Endothelial cell of umbilical vein (primary cell): ENCODE results near the gene PAQR3. TPM values are rescaled to one million over a fixed set of nuclear protein-coding genes. Genes with fewer than 3 reads are reported as not detected.

Source experiments
- BruUV-seq: library from RNA; stranded (reverse); fragments of 400-500 nt; replicated peaks from 2 replicates; lab custom pipeline; 2021; lab: Mats Ljungman, UMichigan
- CTCF ChIA-PET: fragments of 300-600, 350-600 bp; sonication (Branson Sonifier 250); formaldehyde crosslinking; loops from one replicate; lab custom pipeline; 2021; ENCODE audit warnings: antibody characterized with exemption, inconsistent platforms; lab: Charles Lee
- POLR2A ChIA-PET: fragments of 300-600, 350-600 bp; sonication (Branson Sonifier 250); formaldehyde crosslinking; loops from one replicate; lab custom pipeline; 2021; ENCODE audit warnings: antibody characterized with exemption, inconsistent platforms; lab: Charles Lee
- DNase-seq: peaks from one replicate; pipeline ENCODE4 v3.0.0-alpha.2; 2011; ENCODE audit warnings: low read depth, low spot score
- FAIRE-seq: peaks from 2 replicates; lab custom pipeline; 2011; peaks lifted over from hg19 to GRCh38; lab: Jason Lieb, UNC
- H2AFZ ChIP-seq: 2 replicates; pipeline ENCODE4 v1.6.0; 2012; ENCODE audit warnings: low read depth, low read length, control low read depth, inconsistent platforms
- H3K27ac ChIP-seq: 2 replicates; pipeline ENCODE4 v1.5.1; 2011; ENCODE audit warnings: low read depth, mild to moderate bottlenecking, control low read depth, low read length, moderate library complexity; ENCODE audit not compliant: insufficient read depth
- H3K27me3 ChIP-seq, 2 experiments: 2 replicates each; pipeline versions ENCODE4 v1.6.0 to v1.6.1; 2011; ENCODE audit warnings: low read length in 2 of 2, mixed read lengths in 1 of 2; ENCODE audit not compliant: control insufficient read depth in 2 of 2, insufficient read depth in 2 of 2
- H3K36me3 ChIP-seq, 2 experiments: 2 replicates in 1 of 2; 3 replicates in 1 of 2; pipeline ENCODE4 v1.5.1; 2011; ENCODE audit warnings: low read length in 2 of 2, mild to moderate bottlenecking in 1 of 2, moderate library complexity in 1 of 2; ENCODE audit not compliant: control insufficient read depth in 2 of 2, insufficient read depth in 2 of 2; ENCODE audit errors: extremely low read depth in 1 of 2
- H3K4me1 ChIP-seq: 3 replicates; pipeline ENCODE4 v1.5.1; 2011; ENCODE audit warnings: mild to moderate bottlenecking, low read length; ENCODE audit not compliant: control insufficient read depth, insufficient read depth; ENCODE audit errors: extremely low read depth
- H3K4me2 ChIP-seq: 2 replicates; pipeline ENCODE4 v1.6.1; 2011; ENCODE audit warnings: low read length, control low read depth, mixed read lengths; ENCODE audit not compliant: insufficient read depth
- H3K4me3 ChIP-seq, 3 experiments: fragments of 200-600 bp in 1 of 3; sonication (generic), shearing (Covaris generic) in 1 of 3; replicated peaks in 1 of 3; 2 replicates each; pipeline ENCODE4 v1.5.1; 2011 to 2016; ENCODE audit warnings: control low read depth in 3 of 3, low read length in 3 of 3, mild to moderate bottlenecking in 2 of 3, inconsistent platforms in 1 of 3, low read depth in 1 of 3, moderate library complexity in 1 of 3; ENCODE audit not compliant: insufficient read depth in 1 of 3
- H3K79me2 ChIP-seq: 2 replicates; pipeline ENCODE4 v1.6.0; 2012; ENCODE audit warnings: low read length, inconsistent platforms; ENCODE audit not compliant: control insufficient read depth, insufficient read depth
- H3K9ac ChIP-seq: replicated peaks from 2 replicates; pipeline ENCODE3; 2011; ENCODE audit warnings: low read length, control low read depth; ENCODE audit not compliant: insufficient read depth; ENCODE audit errors: extremely low read depth
- H3K9me1 ChIP-seq: replicated peaks from 3 replicates; pipeline ENCODE4 v1.6.0; 2011; ENCODE audit warnings: mild to moderate bottlenecking, low read length; ENCODE audit not compliant: control insufficient read depth, insufficient read depth; ENCODE audit errors: extremely low read depth
- H3K9me3 ChIP-seq: replicated peaks from 2 replicates; pipeline ENCODE4 v1.5.1; 2012; ENCODE audit warnings: low read length, inconsistent platforms; ENCODE audit not compliant: control insufficient read depth, insufficient read depth
- H4K20me1 ChIP-seq: replicated peaks from 2 replicates; pipeline ENCODE3; 2011; ENCODE audit warnings: mild to moderate bottlenecking, low read length; ENCODE audit not compliant: control insufficient read depth, insufficient read depth; ENCODE audit errors: extremely low read depth
- CTCF ChIP-seq, 2 donors: IDR thresholded peaks; 1 replicate in 1 of 2; 2 replicates in 1 of 2; pipeline ENCODE4 v1.5.1; 2011; ENCODE audit warnings: low read length in 2 of 2, mild to moderate bottlenecking in 2 of 2, moderate library complexity in 2 of 2, control low read depth in 1 of 2, inconsistent platforms in 1 of 2, low read depth in 1 of 2; ENCODE audit not compliant: insufficient read depth in 1 of 2; ENCODE audit errors: extremely low read depth in 1 of 2
- FOS ChIP-seq: IDR thresholded peaks from 2 replicates; pipeline ENCODE4 v1.6.1; 2011; ENCODE audit warnings: mild to moderate bottlenecking, low read length, moderate library complexity, borderline replicate concordance; ENCODE audit not compliant: insufficient read depth
- JUN ChIP-seq: IDR thresholded peaks from 2 replicates; pipeline ENCODE4 v1.6.1; 2011; ENCODE audit warnings: borderline replicate concordance, low read depth; ENCODE audit not compliant: insufficient read length, insufficient read depth
- MYC ChIP-seq: IDR thresholded peaks from one replicate; pipeline ENCODE4 v1.6.1; 2011; ENCODE audit warnings: mild to moderate bottlenecking, low read depth, low read length
- POLR2A ChIP-seq: IDR thresholded peaks from 2 replicates; pipeline ENCODE4 v1.6.1; 2012; ENCODE audit warnings: low read depth, mild to moderate bottlenecking, control low read depth, low read length
- POLR2AphosphoS5 ChIP-seq: IDR thresholded peaks from 2 replicates; pipeline ENCODE4 v1.6.1; 2012; ENCODE audit warnings: low read depth, mild to moderate bottlenecking, control low read depth, low read length, moderate library complexity; ENCODE audit not compliant: insufficient read depth
- dilution Hi-C: fragments of 300-500 bp; cut with MboI; formaldehyde crosslinking; loops from one replicate; pipeline ENCODE4 v1.15.0; 2019; ENCODE audit warnings: low sequenced_read_pairs; ENCODE audit not compliant: extremely low pct_ligation_motif_present
- intact Hi-C: fragments of 100-400 bp; cut with micrococcal nuclease; formaldehyde crosslinking; loops from one replicate; pipeline ENCODE4 v1.10.0; 2022
- polyA plus RNA-seq, 4 experiments: library from polyadenylated mRNA; depleted of rRNA in 3 of 4; stranded (reverse) in 3 of 4; unstranded in 1 of 4; fragments of >200 nt; gene quantifications; 2 replicates each; pipeline versions ENCODE4 v1.2.1 to v1.2.3, GENCODE V29; 2011 to 2012; ENCODE audit warnings: missing spikeins in 1 of 4
- total RNA-seq: library from RNA; stranded (reverse); gene quantifications from 2 replicates; pipeline ENCODE4 v1.2.3, GENCODE V29; 2021

The PAQR3 gene
- total and polyA plus RNA-seq, 2 donors (not counting 3 experiments of a cell fraction or from before 2014, with no cell fraction given) = 15.0 to 19.0 TPM

DNA sequence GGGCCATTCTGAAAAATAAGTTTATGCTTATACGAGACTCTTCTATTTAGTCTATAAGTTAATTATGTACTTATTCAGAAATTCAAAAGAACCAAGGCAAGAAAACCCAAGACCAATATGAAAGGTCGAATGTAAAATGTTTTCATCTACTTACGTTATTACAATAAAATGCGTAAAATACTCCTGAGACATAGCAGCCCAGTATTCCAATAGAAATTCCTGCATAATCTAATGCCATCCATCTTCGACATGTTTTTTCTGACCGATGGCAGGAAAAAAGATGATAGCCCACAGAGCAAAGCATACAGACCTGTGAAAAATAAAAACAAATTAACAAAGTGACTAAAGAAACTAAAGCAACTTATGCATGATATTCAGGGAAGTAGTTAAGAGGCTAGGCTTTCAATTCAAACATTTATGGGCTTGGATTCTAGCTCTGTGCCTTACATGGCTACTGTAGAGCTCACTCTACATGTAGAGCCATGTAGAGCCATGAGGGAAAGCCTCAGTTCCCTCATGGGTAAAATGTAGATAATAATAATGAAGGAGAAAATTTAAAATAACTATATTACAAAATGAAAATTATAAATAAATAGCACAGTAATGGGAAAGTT is 9.1 kb downstream of the PAQR3 start:
- no TSS peak for BruUV-seq
- Histone ChIP-seq H3K79me2 (no peaks in the 10 kb centered on the region), H3K9me3 (no peaks in the 10 kb centered on the region), H3K9ac (no peak overlapping the region), H3K4me1 (no peaks in the 10 kb centered on the region), H4K20me1 (no peaks in the 10 kb centered on the region), H3K27ac (no peak overlapping the region), H3K4me2 (no peak overlapping the region), H2AFZ (no peak overlapping the region), H3K9me1 (no peaks in the 10 kb centered on the region), H3K27me3 (no peaks in the 10 kb centered on the region), H3K4me3 (no peak overlapping the region), H3K36me3 (peaks cover 0 to 6% of the 10 kb centered on the region in 2 experiments)
- ChIA-PET CTCF (no interaction called here), POLR2A (no interaction called here)
- DNase-seq = no peak
- FAIRE-seq = no peak
- intact Hi-C loops (loop anchor here (10.0 kb wide), 1 partner anchor 315 kb away; no protein-coding TSS in a partner anchor), dilution Hi-C loops (no loop called here)
- no peak for TF ChIP-seq FOS
- TF ChIP-seq MYC = no peak
- TF ChIP-seq POLR2AphosphoS5 = no peak
- TF ChIP-seq CTCF (IDR thresholded peaks at IDR 0.05; ENCODE audit: extremely low read depth in 1 of 2, insufficient read depth in 1 of 2, low read depth in 1 of 2, low read length in 2 of 2) = no peak
- no peak for TF ChIP-seq JUN
- no peak for TF ChIP-seq POLR2A
